NCI-H2029 treated with DMSO at 0.1 percent for 48 hours (cell line): ENCODE measurements around the gene RPL36.

Experiments used
- DNase-seq: peaks from one replicate; lab custom pipeline; 2025; lab: John Stamatoyannopoulos, UW

The RPL36 gene

GRCh38 chr19:5690125-5690954, at the start of gene RPL36:
Gene RPL36, plus strand, starts transcription at chr19:5690295. Its CDS starts 213 bp downstream, at chr19:5690508.
- peak; percentile 83 for DNase-seq

GRCh38 chr19:5641171-5641570, 48.9 kb upstream of the RPL36 start:
- no peak for DNase-seq

- no peak for DNase-seq
Observed at GRCh38 chr19:5642204-5642603, 47.9 kb upstream of the RPL36 start.

GRCh38 chr19:5643060-5643459, 47.0 kb upstream of the RPL36 start:
- no peak for DNase-seq

GRCh38 chr19:5644037-5644436, 46.1 kb upstream of the RPL36 start:
- no peak for DNase-seq

GRCh38 chr19:5645409-5645808, 44.7 kb upstream of the RPL36 start:
- peak; percentile 27 for DNase-seq

- DNase-seq = no peak
Observed at GRCh38 chr19:5646703-5647102, 43.4 kb upstream of the RPL36 start.

GRCh38 chr19:5648464-5648863, 41.6 kb upstream of the RPL36 start:
- DNase-seq = no peak

- DNase-seq = no peak
Observed at GRCh38 chr19:5651361-5651760, 38.7 kb upstream of the RPL36 start.

- no peak for DNase-seq
Observed at GRCh38 chr19:5652261-5652660, 37.8 kb upstream of the RPL36 start.

GRCh38 chr19:5654931-5655330, 35.2 kb upstream of the RPL36 start:
- no peak for DNase-seq

- no peak for DNase-seq
Observed at GRCh38 chr19:5655412-5655811, 34.7 kb upstream of the RPL36 start.

GRCh38 chr19:5661483-5661882, 28.6 kb upstream of the RPL36 start:
- DNase-seq = no peak

GRCh38 chr19:5663904-5664303, 26.2 kb upstream of the RPL36 start:
- DNase-seq = no peak

- no peak for DNase-seq
Observed at GRCh38 chr19:5664515-5664914, 25.6 kb upstream of the RPL36 start.

- no peak for DNase-seq
Observed at GRCh38 chr19:5665781-5666513, 24.1 kb upstream of the RPL36 start.

- no peak for DNase-seq
Observed at GRCh38 chr19:5666921-5667610, 23.0 kb upstream of the RPL36 start.

- DNase-seq = no peak
Observed at GRCh38 chr19:5667751-5668271, 22.3 kb upstream of the RPL36 start.

- no peak for DNase-seq
Observed at GRCh38 chr19:5669212-5669611, 20.9 kb upstream of the RPL36 start.

- DNase-seq = no peak
Observed at GRCh38 chr19:5671600-5671999, 18.5 kb upstream of the RPL36 start.

GRCh38 chr19:5672708-5673459, 17.2 kb upstream of the RPL36 start:
- DNase-seq = no peak

- DNase-seq = no peak
Observed at GRCh38 chr19:5673752-5674151, 16.3 kb upstream of the RPL36 start.
